Stimulated activated CD4-positive, alpha-beta T cell treated with anti-CD3 and anti-CD28 coated beads, Interleukin-15, amount 100 ng/mL, for 1 hour (primary cell): ENCODE data around the gene HSPA12B.
"Not testable (repeated sequence)": the region's sequence is repeated elsewhere in the genome, so short reads cannot be mapped to it uniquely, and the experiment has no call there.

ENCODE experiments used
- DNase-seq, 2 donors: peaks; one replicate each; pipeline ENCODE4 v3.0.0-alpha.2; 2020; ENCODE audit warnings: low read depth in 1 of 2, low spot score in 1 of 2

Gene HSPA12B

DNA sequence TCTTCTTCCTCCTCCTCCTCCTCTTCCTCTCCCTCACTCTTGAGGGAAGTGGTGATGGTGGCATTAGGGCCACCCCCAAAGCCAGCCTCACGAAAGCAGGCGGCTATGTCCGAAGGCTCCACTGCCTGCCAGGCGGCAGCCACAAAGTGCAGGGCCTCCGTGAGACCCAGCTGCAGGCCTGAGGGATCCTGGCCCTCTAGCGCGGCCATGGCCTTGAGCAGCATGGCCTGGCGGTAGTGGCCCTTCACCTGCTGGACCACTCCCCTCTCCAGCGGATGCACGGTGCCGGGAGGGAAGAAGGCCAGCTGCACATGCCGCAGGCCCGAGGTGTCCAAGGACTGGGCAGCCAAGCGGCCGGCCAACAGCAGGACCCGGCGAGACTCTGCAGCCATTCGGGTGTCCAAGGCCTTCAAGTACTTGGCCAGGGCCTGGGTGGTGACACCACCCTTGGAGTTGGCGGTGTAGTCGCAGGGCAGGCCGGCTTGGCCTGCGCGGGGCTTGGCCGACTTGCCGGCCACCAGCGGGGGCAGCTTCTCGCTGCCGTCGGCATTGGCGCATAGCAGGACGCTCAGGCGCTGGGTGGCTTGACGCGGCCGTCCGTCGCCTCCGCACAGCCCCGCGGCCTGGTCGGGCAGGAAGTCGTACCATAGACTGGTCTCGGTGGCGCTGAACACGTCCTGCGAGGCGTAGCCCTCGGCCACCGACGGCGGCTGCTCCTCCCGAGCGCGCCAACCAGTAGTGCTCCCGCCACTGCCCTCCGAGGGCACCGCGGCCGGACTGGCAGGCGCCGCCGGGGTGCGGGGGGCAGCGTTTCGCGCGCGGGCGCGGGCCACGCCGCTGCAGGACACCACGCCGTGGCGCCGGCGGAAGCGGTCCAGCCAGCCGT is 53.0 kb downstream of the HSPA12B start:
- no peak for DNase-seq

GRCh38 chr20:3786126-3786484 is 53.6 kb downstream of the HSPA12B start:
- no peak for DNase-seq

- DNase-seq = peak; percentile 88 to 92
Observed at GRCh38 chr20:3786665-3787323, 54.3 kb downstream of the HSPA12B start, which contains the start of gene CENPB. TSS of gene CENPB (minus strand) at chr20:3786740. CDS start at chr20:3786483, 257 bp downstream.

GRCh38 chr20:3787324-3788014 is 55.0 kb downstream of the HSPA12B start:
- no peak for DNase-seq

GRCh38 chr20:3788685-3789155 is 56.2 kb downstream of the HSPA12B start:
- DNase-seq = no peak

GRCh38 chr20:3789201-3789600 is 56.7 kb downstream of the HSPA12B start:
- not testable (repeated sequence) for DNase-seq

DNA sequence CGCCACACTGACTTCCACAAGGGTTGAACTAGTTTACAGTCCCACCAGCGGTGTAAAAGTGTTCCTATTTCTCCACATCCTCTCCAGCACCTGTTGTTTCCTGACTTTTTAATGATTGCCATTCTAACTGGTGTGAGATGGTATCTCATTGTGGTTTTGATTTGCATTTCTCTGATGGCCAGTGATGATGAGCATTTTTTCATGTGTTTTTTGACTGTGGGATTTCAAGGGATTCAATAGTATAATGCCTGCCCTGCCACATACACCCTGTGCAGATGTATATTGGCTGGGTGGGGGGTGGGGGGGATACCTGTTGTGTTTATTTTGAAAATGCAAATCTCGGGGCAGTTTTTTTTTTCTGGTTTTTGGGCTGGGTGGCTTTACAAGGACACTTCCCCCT is 61.7 kb downstream of the HSPA12B start:
- DNase-seq = not testable (repeated sequence)

DNA sequence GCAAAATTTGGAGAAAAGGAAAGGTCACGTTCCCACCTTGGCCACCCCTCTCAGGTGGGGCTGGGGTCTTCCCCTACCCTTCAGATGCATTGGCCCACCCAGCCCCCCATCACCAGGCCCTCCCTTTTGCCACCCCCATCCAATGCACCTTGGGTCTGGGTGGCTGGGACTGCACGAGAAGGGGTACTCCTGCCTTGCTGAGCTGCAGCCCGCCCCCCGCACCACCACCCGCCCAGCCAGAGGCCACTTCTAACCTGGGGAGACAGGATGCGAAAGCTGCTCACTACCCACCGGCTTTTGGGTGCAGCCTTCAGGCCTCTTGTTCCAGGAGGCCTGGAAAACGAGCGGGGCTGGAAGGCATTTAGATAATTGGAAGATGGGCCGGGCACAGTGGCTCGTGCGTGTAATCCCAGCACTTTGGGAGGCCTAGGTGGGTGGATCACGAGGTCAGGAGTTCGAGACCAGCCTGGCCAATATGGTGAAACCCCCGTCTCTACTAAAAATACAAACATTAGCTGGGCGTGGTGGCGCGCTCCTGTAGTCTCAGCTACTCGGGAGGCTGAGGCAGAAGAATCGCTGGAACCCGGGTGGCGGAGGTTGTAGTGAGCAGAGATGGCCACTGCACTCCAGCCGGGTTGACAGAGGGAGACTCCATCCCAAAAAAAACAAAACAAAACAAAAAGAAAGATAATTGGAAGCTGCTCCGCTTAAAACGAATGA is 62.4 kb downstream of the HSPA12B start:
- no peak for DNase-seq

DNA sequence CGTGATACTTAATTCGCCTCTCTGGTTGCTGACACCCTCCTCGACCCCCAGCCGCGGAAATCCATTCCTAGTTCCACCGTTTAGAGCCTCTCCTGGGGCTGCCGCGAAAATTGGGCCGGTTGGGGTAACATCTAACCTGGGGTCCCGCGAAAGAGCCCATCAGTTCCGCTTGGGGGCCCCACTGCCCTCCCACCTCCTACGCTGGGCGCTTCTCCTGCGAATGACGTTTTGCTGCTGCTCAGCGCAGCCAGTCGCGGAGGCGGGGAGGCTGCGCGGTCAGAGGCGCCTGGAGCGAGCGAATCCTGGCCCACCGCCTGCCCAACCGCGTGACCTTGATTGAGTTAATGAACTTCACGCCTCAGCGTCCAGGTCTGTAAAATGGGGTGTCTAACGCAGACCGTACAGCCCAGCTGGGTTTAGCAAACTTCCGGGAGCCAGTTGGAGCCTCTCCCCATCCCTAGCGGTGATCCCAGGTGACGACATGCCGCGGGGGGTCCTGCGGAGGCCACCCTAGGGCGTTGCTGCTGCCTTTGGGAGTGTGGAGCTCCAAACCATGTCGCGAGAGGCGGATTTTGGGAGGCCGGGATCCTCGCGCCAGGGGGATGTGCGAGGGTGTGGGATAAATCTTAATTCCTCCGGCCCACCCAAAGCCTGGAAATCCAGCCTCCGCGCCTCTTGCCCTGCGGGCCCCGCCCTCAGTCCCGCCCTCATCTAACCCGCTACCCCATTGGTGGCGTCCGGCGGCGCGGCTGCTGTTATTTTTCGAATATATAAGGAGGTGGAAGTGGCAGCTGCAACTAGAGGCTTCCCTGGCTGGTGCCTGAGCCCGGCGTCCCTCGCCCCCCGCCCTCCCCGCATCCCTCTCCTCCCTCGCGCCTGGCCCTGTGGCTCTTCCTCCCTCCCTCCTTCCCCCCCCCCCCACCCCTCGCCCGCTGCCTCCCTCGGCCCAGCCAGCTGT is 63.3 kb downstream of the HSPA12B start, which contains the start of gene CDC25B:
Gene CDC25B (plus strand): TSS at position 800 of the 958 bp plus-strand sequence. CDS start 222 bp downstream, outside the sequence.
- peak; percentile 78 to 82 for DNase-seq

- DNase-seq = no peak
Observed at GRCh38 chr20:3796477-3797225, 64.2 kb downstream of the HSPA12B start.

- DNase-seq = no peak
Observed at GRCh38 chr20:3797226-3797545, 64.7 kb downstream of the HSPA12B start.

- no peak for DNase-seq
Observed at GRCh38 chr20:3797592-3798372, 65.3 kb downstream of the HSPA12B start.

GRCh38 chr20:3798373-3798768 is 65.9 kb downstream of the HSPA12B start:
- DNase-seq = no peak

- DNase-seq = no peak
Observed at GRCh38 chr20:3798908-3799248, 66.4 kb downstream of the HSPA12B start.

DNA sequence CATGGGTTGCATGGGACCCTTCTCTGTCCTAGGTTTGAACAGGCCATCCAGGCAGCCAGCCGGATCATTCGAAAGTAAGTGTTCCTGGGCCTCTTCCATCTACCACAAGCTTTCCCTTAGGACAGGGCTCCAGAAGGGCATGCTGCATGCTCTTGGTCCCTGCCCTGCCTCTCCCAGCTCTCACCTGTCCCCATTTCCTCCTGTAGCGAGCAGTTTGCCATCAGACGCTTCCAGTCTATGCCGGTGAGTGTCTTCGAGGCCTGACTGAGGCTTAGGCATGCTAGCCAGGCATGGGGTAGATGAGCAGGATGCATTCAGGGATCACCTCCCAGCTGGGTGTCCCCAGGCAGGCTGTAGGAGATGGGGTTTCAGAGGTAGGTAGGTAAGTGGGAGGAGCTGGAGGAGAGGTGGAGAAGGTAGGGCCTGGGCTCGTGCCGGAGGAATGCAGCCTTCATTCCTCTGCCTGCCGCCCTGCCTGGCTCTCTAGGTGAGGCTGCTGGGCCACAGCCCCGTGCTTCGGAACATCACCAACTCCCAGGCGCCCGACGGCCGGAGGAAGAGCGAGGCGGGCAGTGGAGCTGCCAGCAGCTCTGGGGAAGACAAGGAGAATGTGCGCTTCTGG is 67.9 kb downstream of the HSPA12B start:
- no peak for DNase-seq

GRCh38 chr20:3800878-3801260 is 68.4 kb downstream of the HSPA12B start:
- DNase-seq = no peak

GRCh38 chr20:3801299-3801698 is 68.8 kb downstream of the HSPA12B start:
- no peak for DNase-seq

GRCh38 chr20:3801846-3802245 is 69.4 kb downstream of the HSPA12B start:
- no peak for DNase-seq
